ENCODE measurements around the gene ANKRD34B. TPM values are rescaled to one million over a fixed set of nuclear protein-coding genes. Genes with fewer than 3 reads are reported as not detected.
"Not testable (repeated sequence)": the region's sequence is repeated elsewhere in the genome, so short reads cannot be mapped to it uniquely, and the experiment has no call there.

The ANKRD34B gene
- total RNA-seq, 1 experiment from 2014 or later = not detected

- Histone ChIP-seq H2AFZ (ENCODE audit: low read depth, low read length, poor library complexity, severe bottlenecking) (no peak overlapping the region), H3K79me2 (ENCODE audit: insufficient read depth, low read length) (no peaks in the 10 kb centered on the region), H3K4me1 (ENCODE audit: control insufficient read depth in 1 of 2, insufficient read depth in 2 of 2, low read length in 2 of 2) (no peaks in the 10 kb centered on the region), H3K9ac (ENCODE audit: low read length) (no peak overlapping the region), H3K4me2 (ENCODE audit: low read length) (no peak overlapping the region), H3K27ac (ENCODE audit: low read depth, low read length) (no peak overlapping the region), H3K9me3 (ENCODE audit: control insufficient read depth in 1 of 2, insufficient read depth in 1 of 2, low read depth in 1 of 2, low read length in 2 of 2) (no peaks in the 10 kb centered on the region), H3K27me3 (ENCODE audit: insufficient read depth, low read length) (no peaks in the 10 kb centered on the region), H4K20me1 (ENCODE audit: insufficient read depth) (no peaks in the 10 kb centered on the region), H3K4me3 (replicated peaks in 1 of 2; ENCODE audit: low read depth in 1 of 2, low read length in 2 of 2) (no peak overlapping the region), H3K9me2 (ENCODE audit: insufficient read depth) (no peaks in the 10 kb centered on the region), H3K36me3 (ENCODE audit: control insufficient read depth in 1 of 2, insufficient read depth in 2 of 2, low read length in 2 of 2) (no peaks in the 10 kb centered on the region)
- ChIA-PET POLR2A (no interaction called here), CTCF (no interaction called here), RAD21 (ENCODE audit: low non-redundant PET in 1 of 2, low total read pairs in 2 of 2, uncharacterized antibody in 2 of 2, unreplicated experiment in 2 of 2) (no interaction called here)
- TF ChIP-seq ATF3 (IDR thresholded peaks at IDR 0.05) (no peak), CEBPB (IDR thresholded peaks at IDR 0.05; ENCODE audit: low read depth) (no peak), CTCF (IDR thresholded peaks at IDR 0.05 in 2 of 3, conservative IDR thresholded peaks at IDR 0.05 in 1 of 3; ENCODE audit: borderline replicate concordance in 1 of 3, insufficient read depth in 1 of 3, low read depth in 2 of 3, low read length in 2 of 3) (no peak), SP1 (IDR thresholded peaks at IDR 0.05; ENCODE audit: low read depth) (no peak), ZBTB33 (IDR thresholded peaks at IDR 0.05; ENCODE audit: extremely low read depth, insufficient replicate concordance, low read length) (no peak), YY1 (IDR thresholded peaks at IDR 0.05; ENCODE audit: extremely low read depth, insufficient replicate concordance, low read depth, low read length) (no peak), EZH2phosphoT487 (IDR thresholded peaks at IDR 0.05; ENCODE audit: borderline replicate concordance) (no peak), CBX3 (IDR thresholded peaks at IDR 0.05; ENCODE audit: low read depth) (no peak), RAD21 (IDR thresholded peaks at IDR 0.05; ENCODE audit: low read depth) (no peak), EGR1 (IDR thresholded peaks at IDR 0.05; ENCODE audit: low read depth) (no peak), JUND (IDR thresholded peaks at IDR 0.05) (no peak), REST (IDR thresholded peaks at IDR 0.05; ENCODE audit: low read depth) (no peak)
- BruUV-seq (replicated peaks) = no TSS peak
- intact Hi-C loops (cut with micrococcal nuclease) = no loop called here
- ATAC-seq = no peak
- DNase-seq (ENCODE audit: low read depth, low spot score) = no peak
Observed at GRCh38 chr5:80584770-80585169, 14.7 kb upstream of the ANKRD34B start.

GRCh38 chr5:80580291-80580690, 10.2 kb upstream of the ANKRD34B start:
- RAD21 ChIA-PET (ENCODE audit: low non-redundant PET in 1 of 2, low total read pairs in 2 of 2, uncharacterized antibody in 2 of 2, unreplicated experiment in 2 of 2); H3K4me1 ChIP-seq (ENCODE audit: control insufficient read depth in 1 of 2, insufficient read depth in 2 of 2, low read length in 2 of 2); H4K20me1 ChIP-seq (ENCODE audit: insufficient read depth); H3K4me2 ChIP-seq (ENCODE audit: low read length); DNase-seq (ENCODE audit: low read depth, low spot score); H3K4me3 ChIP-seq (replicated peaks in 1 of 2; ENCODE audit: low read depth in 1 of 2, low read length in 2 of 2); H3K9me2 ChIP-seq (ENCODE audit: insufficient read depth); H3K36me3 ChIP-seq (ENCODE audit: control insufficient read depth in 1 of 2, insufficient read depth in 2 of 2, low read length in 2 of 2); H3K27ac ChIP-seq (ENCODE audit: low read depth, low read length); intact Hi-C loops (cut with micrococcal nuclease); H3K27me3 ChIP-seq (ENCODE audit: insufficient read depth, low read length); CTCF ChIA-PET; H2AFZ ChIP-seq (ENCODE audit: low read depth, low read length, poor library complexity, severe bottlenecking); H3K9me3 ChIP-seq (ENCODE audit: control insufficient read depth in 1 of 2, insufficient read depth in 1 of 2, low read depth in 1 of 2, low read length in 2 of 2); POLR2A ChIA-PET; H3K9ac ChIP-seq (ENCODE audit: low read length); H3K79me2 ChIP-seq (ENCODE audit: insufficient read depth, low read length); ATAC-seq; BruUV-seq (replicated peaks): not testable (repeated sequence)

Measured in HCT116 (cell line).